ENCODE measurements around the gene PAPOLB. TPM values are rescaled to one million over a fixed set of nuclear protein-coding genes. Genes with fewer than 3 reads are reported as not detected.

PAPOLB gene
- total and polyA plus RNA-seq, 2 donors (not counting 3 experiments of a cell fraction or from before 2014, with no cell fraction given) = 0.07 TPM; not detected in 1

DNA sequence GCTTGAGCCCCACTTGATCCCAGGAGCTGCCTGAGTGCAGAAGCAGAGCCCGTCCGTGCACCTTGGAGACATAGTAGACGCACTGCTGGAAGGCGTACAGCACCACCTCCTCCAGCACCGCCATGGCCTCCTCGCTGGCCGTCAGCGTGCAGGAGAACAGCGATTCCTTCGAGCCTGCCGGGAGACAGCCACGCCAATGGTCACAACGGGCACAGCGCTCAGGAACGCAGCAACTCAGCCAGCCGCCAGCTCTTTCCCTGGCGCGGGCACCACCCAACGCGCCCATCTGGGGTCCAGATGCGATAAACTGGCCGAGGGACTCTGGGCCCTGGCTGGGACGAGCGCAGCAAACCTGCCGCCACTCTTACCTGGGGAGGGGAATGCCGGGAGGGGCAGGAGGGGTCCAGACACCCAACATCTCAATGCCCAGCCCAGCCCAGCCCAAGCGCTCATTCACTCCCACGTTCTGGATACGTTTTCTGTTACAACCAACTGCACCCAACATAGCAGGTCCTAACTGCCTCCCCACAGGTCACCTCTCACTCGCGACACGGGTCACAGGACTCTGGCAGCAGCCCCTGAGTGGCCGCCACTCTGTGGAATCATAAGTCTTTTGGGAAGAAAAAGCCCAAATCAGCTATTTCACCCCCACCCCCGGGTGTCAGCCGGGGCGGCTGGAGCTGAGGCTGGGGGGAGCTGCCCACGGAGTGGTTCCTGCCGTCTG is 44.5 kb downstream of the PAPOLB start:
- no peaks in the 10 kb centered on the region for H3K36me3 ChIP-seq (ENCODE audit: control insufficient read depth in 2 of 2, extremely low read depth in 1 of 2, insufficient read depth in 2 of 2, low read length in 2 of 2)
- intact Hi-C loops (cut with micrococcal nuclease) (no loop called here), dilution Hi-C loops (cut with MboI; ENCODE audit: extremely low pct_ligation_motif_present, low sequenced_read_pairs) (no loop called here)
- POLR2A ChIA-PET = no interaction called here
- H3K9me3 ChIP-seq (replicated peaks; ENCODE audit: control insufficient read depth, insufficient read depth, low read length) = no peaks in the 10 kb centered on the region
- FAIRE-seq (no peak), DNase-seq (ENCODE audit: low read depth, low spot score) (no peak)
- no peak overlapping the region for H3K4me3 ChIP-seq (replicated peaks in 1 of 3; ENCODE audit: insufficient read depth in 1 of 3, low read depth in 1 of 3, low read length in 3 of 3)
- BruUV-seq (replicated peaks) = no TSS peak
- no peak for TF ChIP-seq EZH2 (IDR thresholded peaks at IDR 0.05; ENCODE audit: borderline replicate concordance, low read depth, low read length, severe bottlenecking)
- TF ChIP-seq, protein P1, sequence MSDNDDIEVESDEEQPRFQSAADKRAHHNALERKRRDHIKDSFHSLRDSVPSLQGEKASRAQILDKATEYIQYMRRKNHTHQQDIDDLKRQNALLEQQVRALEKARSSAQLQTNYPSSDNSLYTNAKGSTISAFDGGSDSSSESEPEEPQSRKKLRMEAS (IDR thresholded peaks at IDR 0.05; ENCODE audit: insufficient read depth, insufficient read length) = no peak
- TF ChIP-seq, protein P2, sequence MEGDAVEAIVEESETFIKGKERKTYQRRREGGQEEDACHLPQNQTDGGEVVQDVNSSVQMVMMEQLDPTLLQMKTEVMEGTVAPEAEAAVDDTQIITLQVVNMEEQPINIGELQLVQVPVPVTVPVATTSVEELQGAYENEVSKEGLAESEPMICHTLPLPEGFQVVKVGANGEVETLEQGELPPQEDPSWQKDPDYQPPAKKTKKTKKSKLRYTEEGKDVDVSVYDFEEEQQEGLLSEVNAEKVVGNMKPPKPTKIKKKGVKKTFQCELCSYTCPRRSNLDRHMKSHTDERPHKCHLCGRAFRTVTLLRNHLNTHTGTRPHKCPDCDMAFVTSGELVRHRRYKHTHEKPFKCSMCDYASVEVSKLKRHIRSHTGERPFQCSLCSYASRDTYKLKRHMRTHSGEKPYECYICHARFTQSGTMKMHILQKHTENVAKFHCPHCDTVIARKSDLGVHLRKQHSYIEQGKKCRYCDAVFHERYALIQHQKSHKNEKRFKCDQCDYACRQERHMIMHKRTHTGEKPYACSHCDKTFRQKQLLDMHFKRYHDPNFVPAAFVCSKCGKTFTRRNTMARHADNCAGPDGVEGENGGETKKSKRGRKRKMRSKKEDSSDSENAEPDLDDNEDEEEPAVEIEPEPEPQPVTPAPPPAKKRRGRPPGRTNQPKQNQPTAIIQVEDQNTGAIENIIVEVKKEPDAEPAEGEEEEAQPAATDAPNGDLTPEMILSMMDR (IDR thresholded peaks at IDR 0.05; ENCODE audit: extremely low read depth in 1 of 2, insufficient read depth in 1 of 2, low read depth in 1 of 2, low read length in 2 of 2) = no peak
- H2AFZ ChIP-seq (ENCODE audit: low read depth, low read length) = no peak overlapping the region
- H3K4me1 ChIP-seq (ENCODE audit: control insufficient read depth, extremely low read depth, insufficient read depth, low read length) = no peaks in the 10 kb centered on the region
- no peak overlapping the region for H3K9ac ChIP-seq (replicated peaks; ENCODE audit: extremely low read depth, insufficient read depth, low read length)
- no peaks in the 10 kb centered on the region for H3K79me2 ChIP-seq (ENCODE audit: control insufficient read depth, insufficient read depth, low read length)
- no peak overlapping the region for H3K27ac ChIP-seq (ENCODE audit: insufficient read depth, low read depth, low read length)
- no peaks in the 10 kb centered on the region for H3K9me1 ChIP-seq (replicated peaks; ENCODE audit: control insufficient read depth, extremely low read depth, insufficient read depth, low read length)
- CTCF ChIA-PET = interaction anchor here (0.9 to 2.2 kb wide), 5 partner anchors 9 to 25 kb away, joined by 3 to 8 read pairs (median 4); no protein-coding TSS in a partner anchor
- H3K27me3 ChIP-seq (ENCODE audit: control insufficient read depth in 2 of 2, insufficient read depth in 2 of 2, low read length in 2 of 2) = no peaks in the 10 kb centered on the region
- H3K4me2 ChIP-seq (ENCODE audit: insufficient read depth, low read length) = no peak overlapping the region
- H4K20me1 ChIP-seq (replicated peaks; ENCODE audit: control insufficient read depth, extremely low read depth, insufficient read depth, low read length) = no peaks in the 10 kb centered on the region
